Breast epithelium (tissue), 3 donors: ENCODE results near the gene KREMEN2.

Experiments
- CTCF ChIP-seq, 3 donors: fragments of 450-650 bp; IDR thresholded peaks; one replicate each; pipeline ENCODE4 v1.5.1; 2016 to 2017; ENCODE audit warnings: antibody characterized with exemption in 3 of 3, mild to moderate bottlenecking in 3 of 3, moderate library complexity in 3 of 3
- POLR2AphosphoS5 ChIP-seq, 3 donors: sonication (generic); formaldehyde crosslinking; IDR thresholded peaks; one replicate each; pipeline ENCODE4 v1.6.1; 2017; ENCODE audit warnings: antibody characterized with exemption in 3 of 3

GRCh38 chr16:2938206-2938605, 25.9 kb upstream of the KREMEN2 start:
- no peak for TF ChIP-seq CTCF (IDR thresholded peaks at IDR 0.05)
- TF ChIP-seq POLR2AphosphoS5 (IDR thresholded peaks at IDR 0.05), result no peak
